H1 (cell line): ENCODE data around the gene OR2V1. TPM values are rescaled to one million over a fixed set of nuclear protein-coding genes. Genes with fewer than 3 reads are reported as not detected.

Source experiments
- CTCF ChIA-PET: fragments of 300-600 bp; sonication (Branson Sonifier 250); formaldehyde crosslinking; loops from one replicate; lab custom pipeline; 2021; ENCODE audit not compliant: partially characterized antibody; lab: Charles Lee
- POLR2A ChIA-PET: fragments of 300-600 bp; sonication (Branson Sonifier 250); formaldehyde crosslinking; loops from one replicate; lab custom pipeline; 2021; ENCODE audit warnings: inconsistent platforms; ENCODE audit not compliant: partially characterized antibody; lab: Charles Lee
- DNase-seq, 2 experiments: peaks; one replicate each; pipeline versions ENCODE4 v3.0.0 to v3.0.0-alpha.2; 2010 to 2022; ENCODE audit warnings: low spot score in 2 of 2, low read depth in 1 of 2, mixed read lengths in 1 of 2
- FAIRE-seq: peaks from 2 replicates; lab custom pipeline; 2011; peaks lifted over from hg19 to GRCh38; lab: Jason Lieb, UNC
- H2AFZ ChIP-seq: 2 replicates; pipeline ENCODE4 v1.8.1; 2012; ENCODE audit warnings: low read length, inconsistent platforms
- H2AK5ac ChIP-seq: 2 replicates; pipeline ENCODE4 v1.6.1; 2013; ENCODE audit warnings: low read depth, low read length
- H2BK120ac ChIP-seq: replicated peaks from 2 replicates; pipeline ENCODE3; 2013; ENCODE audit warnings: low read depth, low read length, inconsistent platforms
- H2BK12ac ChIP-seq: 2 replicates; pipeline ENCODE4 v1.6.1; 2013; ENCODE audit warnings: low read depth, low read length
- H2BK15ac ChIP-seq: 2 replicates; pipeline ENCODE4 v1.6.1; 2013; ENCODE audit warnings: low read length
- H2BK20ac ChIP-seq: 2 replicates; pipeline ENCODE4 v1.6.1; 2013; ENCODE audit warnings: low read length
- H2BK5ac ChIP-seq: 2 replicates; pipeline ENCODE4 v1.6.1; 2013; ENCODE audit warnings: low read depth, low read length
- H3K14ac ChIP-seq: 2 replicates; pipeline ENCODE4 v1.6.1; 2013; ENCODE audit warnings: inconsistent platforms; ENCODE audit not compliant: insufficient read length
- H3K18ac ChIP-seq: 2 replicates; pipeline ENCODE4 v1.6.1; 2013; ENCODE audit warnings: low read length; ENCODE audit errors: extremely low read depth
- H3K23ac ChIP-seq: 2 replicates; pipeline ENCODE4 v1.6.1; 2013; ENCODE audit warnings: inconsistent platforms; ENCODE audit not compliant: insufficient read length
- H3K23me2 ChIP-seq: 2 replicates; pipeline ENCODE4 v1.6.1; 2013; ENCODE audit warnings: low read depth, low read length
- H3K27ac ChIP-seq: 2 replicates; pipeline ENCODE4 v1.6.1; 2011; ENCODE audit warnings: low read depth, low read length, inconsistent platforms
- H3K27me3 ChIP-seq, 4 experiments: replicated peaks in 1 of 4; 1 replicate in 1 of 4; 2 replicates in 3 of 4; pipeline versions ENCODE4 v1.6.1 to v1.8.1; 2011 to 2013; ENCODE audit warnings: low read length in 3 of 4, mild to moderate bottlenecking in 3 of 4, inconsistent platforms in 2 of 4, mixed read lengths in 2 of 4, moderate library complexity in 1 of 4; ENCODE audit not compliant: control insufficient read depth in 3 of 4, insufficient read depth in 3 of 4; ENCODE audit errors: extremely low read depth in 1 of 4
- H3K36me3 ChIP-seq, 4 experiments: 2 replicates each; pipeline versions ENCODE4 v1.6.1 to v1.8.1; 2011 to 2013; ENCODE audit warnings: mild to moderate bottlenecking in 4 of 4, low read length in 3 of 4, moderate library complexity in 2 of 4, control low read depth in 1 of 4, inconsistent platforms in 1 of 4; ENCODE audit not compliant: insufficient read depth in 4 of 4, control insufficient read depth in 2 of 4
- H3K4ac ChIP-seq: replicated peaks from 2 replicates; pipeline ENCODE3; 2013; ENCODE audit warnings: low read length, low read depth, mixed read lengths, inconsistent platforms; ENCODE audit not compliant: insufficient read length
- H3K4me1 ChIP-seq, 4 experiments: replicated peaks in 1 of 4; 1 replicate in 1 of 4; 2 replicates in 3 of 4; pipeline versions ENCODE4 v1.6.1 to v1.8.1; 2011 to 2013; ENCODE audit warnings: low read length in 3 of 4, inconsistent platforms in 2 of 4, mixed read lengths in 1 of 4; ENCODE audit not compliant: insufficient read depth in 4 of 4, control insufficient read depth in 3 of 4
- H3K4me2 ChIP-seq, 2 experiments: 2 replicates each; pipeline versions ENCODE4 v1.6.1 to v1.8.1; 2011 to 2013; ENCODE audit warnings: low read depth in 2 of 2, low read length in 2 of 2, control low read depth in 1 of 2, inconsistent platforms in 1 of 2, mild to moderate bottlenecking in 1 of 2; ENCODE audit not compliant: insufficient read depth in 1 of 2
- H3K4me3 ChIP-seq, 4 experiments: fragments of 200-600, 300-600 bp in 1 of 4; sonication (generic), shearing (Covaris generic), sonication (Bioruptor Twin) in 1 of 4; 2 replicates each; pipeline versions ENCODE4 v1.5.1 to v1.8.1; 2011 to 2016; ENCODE audit warnings: low read length in 4 of 4, low read depth in 3 of 4, control low read depth in 2 of 4, inconsistent platforms in 2 of 4, mild to moderate bottlenecking in 2 of 4, mixed read lengths in 1 of 4, moderate library complexity in 1 of 4; ENCODE audit not compliant: insufficient read depth in 2 of 4; ENCODE audit errors: extremely low read depth in 1 of 4
- H3K56ac ChIP-seq: replicated peaks from 2 replicates; pipeline ENCODE3; 2013; ENCODE audit warnings: low read depth, mild to moderate bottlenecking, mixed read lengths, low read length, inconsistent platforms; ENCODE audit not compliant: insufficient read length
- H3K79me1 ChIP-seq: 2 replicates; pipeline ENCODE4 v1.6.1; 2013; ENCODE audit warnings: low read depth, low read length, control low read depth
- H3K79me2 ChIP-seq, 2 experiments: 2 replicates each; pipeline versions ENCODE4 v1.6.1 to v1.8.1; 2012 to 2013; ENCODE audit warnings: low read length in 2 of 2, mild to moderate bottlenecking in 2 of 2, inconsistent platforms in 1 of 2; ENCODE audit not compliant: insufficient read depth in 2 of 2, control insufficient read depth in 1 of 2
- H3K9ac ChIP-seq, 4 experiments: replicated peaks in 1 of 4; 1 replicate in 1 of 4; 2 replicates in 3 of 4; pipeline versions ENCODE4 v1.6.1 to v1.8.1; 2011 to 2013; ENCODE audit warnings: low read depth in 3 of 4, low read length in 3 of 4, control low read depth in 2 of 4, mild to moderate bottlenecking in 2 of 4, moderate library complexity in 2 of 4, inconsistent platforms in 1 of 4; ENCODE audit errors: extremely low read depth in 1 of 4
- H3K9me3 ChIP-seq, 2 experiments: 2 replicates each; pipeline versions ENCODE4 v1.6.1 to v1.8.1; 2012 to 2013; ENCODE audit warnings: mild to moderate bottlenecking in 2 of 2, moderate library complexity in 2 of 2, control low read depth in 1 of 2, inconsistent platforms in 1 of 2, low read depth in 1 of 2, low read length in 1 of 2, mixed read lengths in 1 of 2; ENCODE audit not compliant: insufficient read depth in 2 of 2
- H4K20me1 ChIP-seq, 2 experiments: replicated peaks in 1 of 2; 2 replicates each; pipeline versions ENCODE3 to v1.8.1; 2011 to 2013; ENCODE audit warnings: inconsistent platforms in 2 of 2, low read length in 2 of 2, mild to moderate bottlenecking in 1 of 2; ENCODE audit not compliant: insufficient read depth in 2 of 2, control insufficient read depth in 1 of 2
- H4K5ac ChIP-seq: 2 replicates; pipeline ENCODE4 v1.6.1; 2013; ENCODE audit warnings: low read length, low read depth, mixed read lengths, inconsistent platforms; ENCODE audit not compliant: insufficient read length
- H4K8ac ChIP-seq: 2 replicates; pipeline ENCODE4 v1.8.0; 2013; ENCODE audit warnings: mild to moderate bottlenecking, moderate library complexity, low read length, inconsistent platforms; ENCODE audit not compliant: insufficient read depth; ENCODE audit errors: extremely low read depth
- H4K91ac ChIP-seq: replicated peaks from 2 replicates; pipeline ENCODE3; 2013; ENCODE audit warnings: low read length, mixed read lengths, inconsistent platforms; ENCODE audit not compliant: insufficient read length
- BRCA1 ChIP-seq: IDR thresholded peaks from 2 replicates; pipeline ENCODE4 v1.6.1; 2012; ENCODE audit warnings: low read depth, low read length, improper control_type of control experiment
- POLR2AphosphoS5 ChIP-seq: IDR thresholded peaks from 2 replicates; pipeline ENCODE4 v1.6.1; 2011; ENCODE audit warnings: low read depth, low read length
- RAD21 ChIP-seq, 2 experiments: IDR thresholded peaks in 1 of 2; conservative IDR thresholded peaks in 1 of 2; 2 replicates each; pipeline ENCODE4 v1.6.1; 2011; ENCODE audit warnings: low read depth in 2 of 2, low read length in 2 of 2, improper control_type of control experiment in 1 of 2, inconsistent platforms in 1 of 2, mild to moderate bottlenecking in 1 of 2, moderate library complexity in 1 of 2
- WGBS, 2 experiments: shearing (Covaris generic) in 1 of 2; methylation state at CpG; one replicate each; pipeline versions ENCODE4 v1.1.6 to v1.1.7; 2013 to 2015; ENCODE audit warnings: low lambda C conversion rate in 2 of 2, mixed read lengths in 2 of 2, inconsistent platforms in 1 of 2, low coverage in 1 of 2, missing lambda C conversion rate in 1 of 2; ENCODE audit not compliant: insufficient replicate concordance in 2 of 2, insufficient coverage in 1 of 2, insufficient read length in 1 of 2; ENCODE audit errors: extremely low coverage in 1 of 2, missing lambda C conversion rate in 1 of 2; 5-methylcytosine and 5-hydroxymethylcytosine counted together
- polyA plus RNA-seq, 7 experiments: library from polyadenylated mRNA; depleted of rRNA in 3 of 7; stranded (reverse) in 5 of 7; unstranded in 2 of 7; fragments of >200 nt in 5 of 7; fragments of 200-250 nt in 2 of 7; gene quantifications; 1 replicate in 5 of 7; 2 replicates in 1 of 7; 4 replicates in 1 of 7; pipeline versions ENCODE4 v1.2.1 to v1.2.3, GENCODE V29; 2011 to 2013; ENCODE audit warnings: missing spikeins in 2 of 7, mixed read lengths in 2 of 7
- total RNA-seq: library from RNA; stranded (reverse); fragmentation: NEBNext Ultra II Directional; extraction: Animal tissue kit (Norgen Biotek cat#: 25700); gene quantifications from 2 replicates; pipeline ENCODE4 v1.2.1, GENCODE V29; 2021
- TF ChIP-seq, protein P1 (sequence below): IDR thresholded peaks from 2 replicates; pipeline ENCODE4 v1.6.1; 2012; ENCODE audit warnings: inconsistent platforms
- TF ChIP-seq, protein P2 (sequence below), 3 experiments: IDR thresholded peaks; 1 replicate in 2 of 3; 2 replicates in 1 of 3; pipeline versions ENCODE4 v1.5.1 to v1.6.1; 2011; ENCODE audit warnings: low read length in 3 of 3, mild to moderate bottlenecking in 3 of 3, inconsistent platforms in 2 of 3, low read depth in 1 of 3, moderate library complexity in 1 of 3; ENCODE audit not compliant: insufficient read depth in 1 of 3; ENCODE audit errors: control extremely low read depth in 1 of 3
- TF ChIP-seq, protein P3 (sequence below): IDR thresholded peaks from 2 replicates; pipeline ENCODE4 v1.6.1; 2012; ENCODE audit warnings: inconsistent platforms

The OR2V1 gene
- total and polyA plus RNA-seq, 2 of the 8 experiments (the other 6 are each of a cell fraction or from before 2014, with no cell fraction given) = not detected

DNA sequence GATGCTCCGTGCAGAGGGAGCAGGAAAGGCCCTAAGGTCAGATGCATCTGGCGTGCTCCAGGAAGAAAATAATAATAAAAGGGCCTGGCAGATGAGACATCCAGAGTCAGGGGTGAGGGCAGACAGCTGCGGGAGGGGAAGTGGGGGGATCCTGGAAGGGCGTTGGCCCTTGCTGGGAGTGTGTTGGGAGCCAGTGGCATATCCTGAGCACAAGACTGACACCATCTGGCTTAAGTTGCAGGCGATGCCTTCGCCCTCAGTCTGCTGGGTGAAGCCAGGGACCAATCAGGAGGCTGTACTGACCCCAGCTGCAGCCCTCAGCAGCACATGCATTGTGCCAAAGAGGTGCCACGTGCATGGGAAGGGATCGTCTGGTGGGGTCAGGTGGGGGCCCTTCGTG, 20.2 kb upstream of the OR2V1 start:
- Histone ChIP-seq H2BK12ac (no peak overlapping the region), H3K4ac (no peak overlapping the region), H3K4me1 (peaks cover 3 to 6% (median 3%) of the 10 kb centered on the region in 4 experiments; a peak in 6 of 7 replicates), H2BK5ac (no peak overlapping the region), H4K5ac (no peak overlapping the region), H4K20me1 (no peaks in the 10 kb centered on the region), H3K18ac (no peak overlapping the region), H4K91ac (no peak overlapping the region), H3K56ac (no peak overlapping the region), H3K79me1 (no peaks in the 10 kb centered on the region), H3K14ac (no peak overlapping the region), H2AFZ (no peak overlapping the region), H3K9me3 (no peaks in the 10 kb centered on the region), H3K79me2 (no peaks in the 10 kb centered on the region), H2BK15ac (no peak overlapping the region), H2BK20ac (no peak overlapping the region), H3K23ac (no peak overlapping the region), H4K8ac (peak overlapping the region; percentile 69; the same call in 1 of the 2 replicates), H3K27ac (no peak overlapping the region), H3K36me3 (no peaks in the 10 kb centered on the region), H3K4me3 (no peak overlapping the region), H2BK120ac (no peak overlapping the region), H3K23me2 (no peaks in the 10 kb centered on the region), H3K9ac (no peak overlapping the region), H3K4me2 (no peak overlapping the region), H2AK5ac (no peak overlapping the region), H3K27me3 (no peaks in the 10 kb centered on the region)
- DNase-seq = no peak
- WGBS, 2 experiments = 52% methylated on average over 9 of the region's 9 CpGs; no CpG with 5 or more reads in 1 of the 2 experiments
- ChIA-PET POLR2A (interaction anchor here (0.6 kb wide), 1 partner anchor 51 kb away, joined by 4 read pairs; no protein-coding TSS in a partner anchor), CTCF (interaction anchor here (0.6 to 1.6 kb wide), 11 partner anchors 9 to 304 kb away, joined by 3 to 4 read pairs (median 4); no protein-coding TSS in a partner anchor)
- TF ChIP-seq, protein P1, sequence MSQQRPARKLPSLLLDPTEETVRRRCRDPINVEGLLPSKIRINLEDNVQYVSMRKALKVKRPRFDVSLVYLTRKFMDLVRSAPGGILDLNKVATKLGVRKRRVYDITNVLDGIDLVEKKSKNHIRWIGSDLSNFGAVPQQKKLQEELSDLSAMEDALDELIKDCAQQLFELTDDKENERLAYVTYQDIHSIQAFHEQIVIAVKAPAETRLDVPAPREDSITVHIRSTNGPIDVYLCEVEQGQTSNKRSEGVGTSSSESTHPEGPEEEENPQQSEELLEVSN = peak; percentile 91
- TF ChIP-seq, protein P2, sequence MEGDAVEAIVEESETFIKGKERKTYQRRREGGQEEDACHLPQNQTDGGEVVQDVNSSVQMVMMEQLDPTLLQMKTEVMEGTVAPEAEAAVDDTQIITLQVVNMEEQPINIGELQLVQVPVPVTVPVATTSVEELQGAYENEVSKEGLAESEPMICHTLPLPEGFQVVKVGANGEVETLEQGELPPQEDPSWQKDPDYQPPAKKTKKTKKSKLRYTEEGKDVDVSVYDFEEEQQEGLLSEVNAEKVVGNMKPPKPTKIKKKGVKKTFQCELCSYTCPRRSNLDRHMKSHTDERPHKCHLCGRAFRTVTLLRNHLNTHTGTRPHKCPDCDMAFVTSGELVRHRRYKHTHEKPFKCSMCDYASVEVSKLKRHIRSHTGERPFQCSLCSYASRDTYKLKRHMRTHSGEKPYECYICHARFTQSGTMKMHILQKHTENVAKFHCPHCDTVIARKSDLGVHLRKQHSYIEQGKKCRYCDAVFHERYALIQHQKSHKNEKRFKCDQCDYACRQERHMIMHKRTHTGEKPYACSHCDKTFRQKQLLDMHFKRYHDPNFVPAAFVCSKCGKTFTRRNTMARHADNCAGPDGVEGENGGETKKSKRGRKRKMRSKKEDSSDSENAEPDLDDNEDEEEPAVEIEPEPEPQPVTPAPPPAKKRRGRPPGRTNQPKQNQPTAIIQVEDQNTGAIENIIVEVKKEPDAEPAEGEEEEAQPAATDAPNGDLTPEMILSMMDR (IDR thresholded peaks at IDR 0.05; ENCODE audit: control extremely low read depth in 1 of 3, insufficient read depth in 1 of 3, low read depth in 1 of 3, low read length in 3 of 3) = peak in 2 of 3 experiments; percentile 27 to 36; a peak in 2 of 4 replicates
- TF ChIP-seq RAD21 (IDR thresholded peaks at IDR 0.05 in 1 of 2, conservative IDR thresholded peaks at IDR 0.05 in 1 of 2; ENCODE audit: low read depth in 2 of 2, low read length in 2 of 2) (peak; percentile 50 to 52), POLR2AphosphoS5 (no peak), BRCA1 (no peak)
- TF ChIP-seq, protein P3, sequence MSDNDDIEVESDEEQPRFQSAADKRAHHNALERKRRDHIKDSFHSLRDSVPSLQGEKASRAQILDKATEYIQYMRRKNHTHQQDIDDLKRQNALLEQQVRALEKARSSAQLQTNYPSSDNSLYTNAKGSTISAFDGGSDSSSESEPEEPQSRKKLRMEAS = peak; percentile 96
- no peak for FAIRE-seq
